ENCODE measurements around the gene LPP. TPM values are rescaled to one million over a fixed set of nuclear protein-coding genes. Genes with fewer than 3 reads are reported as not detected.

The LPP gene
- total RNA-seq, 1 donor from 2014 or later, result 63.6 TPM

DNA sequence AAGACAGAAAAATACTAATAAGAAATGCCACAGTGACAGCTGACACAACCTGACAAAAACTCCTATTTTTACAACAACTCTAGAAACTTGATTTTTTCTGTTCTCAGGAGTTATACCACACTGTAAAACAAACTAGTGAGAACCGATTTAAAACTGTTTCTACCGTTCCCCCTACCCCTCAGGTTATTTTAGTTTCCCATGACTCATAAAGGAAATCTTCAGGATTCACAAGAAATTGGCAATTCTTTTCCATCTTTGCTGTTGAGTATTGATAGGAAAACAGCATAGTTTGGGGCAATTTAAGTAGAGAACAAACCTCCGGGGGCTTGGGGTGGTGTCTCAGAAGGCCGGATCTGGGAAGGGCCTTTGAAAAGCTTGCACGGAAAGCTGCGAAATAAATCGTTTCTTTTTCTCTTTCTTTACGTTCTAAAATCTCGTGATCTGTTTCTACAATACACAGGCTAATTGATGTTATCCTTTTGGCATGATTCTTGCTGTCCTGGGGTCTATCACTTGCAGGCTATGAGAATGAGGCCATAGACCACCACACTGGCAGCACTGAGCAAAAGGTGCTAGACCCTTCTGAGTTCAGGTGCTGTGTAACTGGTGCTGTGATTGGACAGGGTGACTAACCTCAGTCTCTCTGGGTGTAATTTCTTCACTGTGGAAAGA lies 89.3 kb downstream of the LPP start:
- ATAC-seq (no peak), DNase-seq (ENCODE audit: low spot score) (no peak)

DNA sequence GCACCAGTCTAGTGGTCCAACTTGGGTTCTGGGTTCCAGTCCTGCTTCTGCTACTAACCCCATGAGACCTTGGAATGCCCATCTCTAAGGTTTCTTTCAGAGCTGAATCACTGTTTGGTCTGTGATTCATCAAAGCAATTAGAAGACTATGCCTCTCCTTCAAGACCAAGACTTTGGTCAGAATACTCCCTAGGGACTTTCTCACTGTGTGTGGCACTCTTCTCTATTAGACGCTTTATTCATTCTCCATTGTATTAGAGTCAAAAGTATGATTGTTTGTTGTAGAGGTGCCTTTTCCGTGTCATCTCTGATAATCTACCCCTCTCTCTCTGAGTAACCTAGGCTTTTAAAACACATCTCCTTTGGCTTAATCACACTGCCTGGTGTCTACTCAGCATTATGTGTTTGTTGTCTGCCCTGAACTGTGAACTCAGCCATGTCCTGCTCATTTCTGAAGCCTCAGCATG lies 90.5 kb downstream of the LPP start:
- DNase-seq (ENCODE audit: low spot score), result no peak

DNA sequence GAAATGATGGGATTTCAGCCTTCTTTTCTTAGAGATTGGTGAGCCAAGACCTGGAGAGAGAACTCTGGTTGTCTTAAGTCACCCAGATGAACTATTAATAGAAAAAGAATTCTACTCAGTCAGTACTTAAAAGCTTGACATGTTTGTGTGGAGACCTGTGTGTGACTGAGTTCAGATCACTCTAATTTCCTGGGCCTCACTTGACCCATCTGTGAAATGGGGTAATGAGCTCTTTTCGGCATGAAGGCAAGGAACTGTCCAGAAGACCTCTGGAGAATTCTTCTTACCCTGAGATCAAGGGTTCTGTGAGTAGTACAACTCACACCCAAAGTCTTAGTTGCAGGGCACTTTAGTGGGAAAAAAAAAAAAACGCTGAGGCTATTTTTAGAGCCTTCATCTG lies 92.9 kb downstream of the LPP start:
- no peak for ATAC-seq

More for the DNA sequence above, 90.5 kb downstream of the LPP start:
- no peak for ATAC-seq

DNA sequence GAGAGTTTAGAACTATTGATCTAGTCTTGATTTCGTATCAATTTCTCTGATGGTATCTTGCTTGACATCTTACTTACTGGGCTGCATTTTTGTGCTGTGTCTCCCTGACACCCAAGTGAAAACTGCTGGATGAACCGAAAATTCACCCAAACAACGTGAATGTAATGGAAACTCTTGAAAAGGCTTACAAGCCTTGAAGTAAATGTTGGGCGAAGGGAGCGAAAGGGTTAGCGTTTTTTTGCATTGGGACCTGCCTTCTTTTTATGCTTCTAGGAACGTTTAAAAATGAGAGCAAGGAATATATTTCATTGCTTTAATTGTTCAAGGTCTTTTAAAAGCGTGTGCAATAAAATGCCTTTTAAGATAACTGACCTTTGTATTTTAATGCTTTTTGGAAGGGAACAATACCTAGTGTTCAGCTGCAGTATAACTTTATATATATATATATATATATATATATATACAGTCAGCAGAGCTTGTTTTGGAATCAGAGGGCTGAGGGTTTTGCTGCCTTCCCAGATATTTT lies 94.1 kb downstream of the LPP start:
- DNase-seq (ENCODE audit: low spot score), result no peak
- ATAC-seq, result no peak

More for the DNA sequence above, 92.9 kb downstream of the LPP start:
- no peak for DNase-seq (ENCODE audit: low spot score)

DNA sequence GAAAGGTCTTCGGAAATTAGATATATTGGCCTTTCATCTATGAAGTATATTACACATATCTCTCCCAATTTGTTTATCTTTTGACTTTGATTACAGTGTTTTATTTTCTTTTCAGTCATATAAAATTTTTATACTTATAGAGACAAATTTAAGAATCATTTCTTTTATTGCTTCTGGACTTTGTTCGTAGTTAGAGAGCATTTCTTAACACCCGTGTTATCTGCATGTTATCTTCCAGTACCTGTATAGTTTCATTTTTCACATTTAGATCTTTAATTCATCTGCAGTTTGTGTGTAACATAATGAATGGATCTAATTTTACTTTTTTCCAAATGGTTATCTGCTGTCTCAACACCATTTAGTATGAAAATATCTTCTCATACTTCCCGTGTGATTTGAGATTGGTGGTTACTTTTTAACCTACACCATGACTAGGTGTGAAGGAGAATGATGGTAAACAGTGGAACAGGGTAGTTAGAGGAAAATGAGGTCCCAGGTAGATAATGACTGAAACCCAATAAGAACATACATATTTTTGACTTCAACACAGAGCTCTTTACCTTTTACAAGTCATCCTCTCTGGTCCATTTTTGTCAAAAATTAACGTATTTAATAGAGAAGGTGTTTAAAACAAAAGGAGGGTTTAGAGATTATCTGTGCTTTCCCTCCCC lies 99.3 kb downstream of the LPP start:
- no peak for DNase-seq (ENCODE audit: low spot score)
- no peak for ATAC-seq

DNA sequence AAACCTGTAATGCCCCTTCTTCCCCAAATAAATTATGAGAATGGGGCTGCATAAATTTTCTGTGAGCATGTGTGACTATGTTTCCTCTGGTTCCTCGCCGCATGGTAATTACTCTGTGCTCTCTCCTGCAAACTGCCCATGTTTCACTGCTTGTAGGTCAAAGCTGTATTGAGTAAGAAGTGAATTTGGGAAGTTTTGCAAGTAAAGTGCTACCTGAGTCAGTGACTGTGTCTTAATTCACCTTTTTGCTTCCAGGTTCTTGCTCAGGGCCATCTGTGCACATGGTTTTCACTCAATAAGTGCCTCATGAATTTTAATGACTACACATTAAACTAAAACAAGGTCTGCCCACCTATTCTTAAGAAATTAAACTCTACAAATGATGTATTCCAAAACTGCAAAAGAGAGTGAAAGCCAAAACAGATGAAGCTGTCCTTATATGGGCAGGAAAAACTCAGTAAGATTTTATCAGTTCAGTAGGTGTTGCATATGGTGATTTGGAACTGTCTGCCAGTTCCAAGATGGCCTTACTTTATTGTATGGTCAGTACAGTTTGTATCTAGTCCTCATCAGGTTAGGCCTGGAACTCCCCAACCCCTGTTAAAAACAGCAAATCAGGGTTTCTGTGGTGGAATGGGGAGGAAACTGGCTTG lies 100.0 kb downstream of the LPP start:
- no peak for ATAC-seq
- no peak for DNase-seq (ENCODE audit: low spot score)

DNA sequence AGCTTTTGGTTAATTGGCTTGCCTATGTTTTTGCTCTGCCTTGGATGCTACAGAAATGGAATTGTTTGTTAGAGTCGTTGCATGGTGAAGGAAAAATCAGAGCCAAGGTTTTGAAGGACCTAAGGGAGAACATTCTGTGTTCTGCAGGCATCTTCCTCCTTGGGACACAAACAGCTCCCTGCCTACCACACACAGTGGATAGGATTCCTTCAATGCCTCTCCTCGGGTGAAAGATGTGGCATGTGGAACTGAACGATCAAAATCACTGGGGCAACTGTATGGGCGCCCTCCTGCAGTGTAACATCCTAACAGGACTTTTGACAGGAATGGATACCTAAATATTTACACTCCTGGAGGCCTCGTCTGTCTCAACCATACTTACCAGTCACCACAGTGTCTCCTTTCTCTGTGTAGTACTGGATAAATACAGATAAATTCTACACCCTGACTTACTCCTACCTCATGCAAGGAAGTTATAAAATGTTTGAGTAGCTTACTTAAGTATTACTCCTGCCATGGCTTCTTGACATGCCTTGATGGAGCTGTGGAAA lies 100.6 kb downstream of the LPP start:
- ATAC-seq (no peak), DNase-seq (ENCODE audit: low spot score) (no peak)

DNA sequence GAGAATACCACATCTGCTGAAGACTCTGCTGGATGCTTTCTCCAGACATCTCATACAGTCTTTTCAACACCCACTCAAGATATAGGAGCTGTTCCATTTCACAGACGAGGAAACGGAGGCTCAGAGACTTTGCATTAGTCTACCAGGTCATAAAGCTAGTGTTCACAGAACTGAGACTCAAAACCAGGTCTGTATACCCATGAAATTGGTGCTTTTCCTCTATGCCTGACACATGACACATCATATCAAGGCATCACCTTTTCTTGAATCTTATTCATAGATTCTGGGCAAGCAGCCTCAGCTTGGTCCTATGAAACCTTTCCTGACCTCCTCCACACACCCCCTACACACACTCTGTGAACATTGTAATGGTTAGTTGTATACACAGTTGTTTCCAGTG lies 101.2 kb downstream of the LPP start:
- no peak for ATAC-seq
- DNase-seq (ENCODE audit: low spot score), result no peak

DNA sequence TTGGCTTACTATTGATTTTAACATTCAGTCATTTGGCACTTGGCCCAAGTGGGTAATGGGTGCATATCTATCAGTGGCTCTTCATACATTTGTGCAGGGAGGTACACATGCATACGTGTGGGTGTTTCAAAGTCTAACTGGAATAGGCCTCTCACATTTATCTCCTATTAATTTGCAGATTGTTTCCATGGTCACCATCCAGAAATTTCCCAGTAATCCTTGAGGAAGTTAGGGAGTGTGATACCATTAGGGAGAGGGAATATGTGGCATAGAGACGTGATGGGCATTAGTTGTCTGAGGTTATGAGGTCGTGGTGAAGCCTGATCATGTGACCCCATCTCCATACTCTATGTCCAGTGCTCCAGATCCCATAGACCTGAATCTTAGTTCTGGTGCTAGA lies 102.8 kb downstream of the LPP start:
- no peak for DNase-seq (ENCODE audit: low spot score)
- no peak for ATAC-seq

DNA sequence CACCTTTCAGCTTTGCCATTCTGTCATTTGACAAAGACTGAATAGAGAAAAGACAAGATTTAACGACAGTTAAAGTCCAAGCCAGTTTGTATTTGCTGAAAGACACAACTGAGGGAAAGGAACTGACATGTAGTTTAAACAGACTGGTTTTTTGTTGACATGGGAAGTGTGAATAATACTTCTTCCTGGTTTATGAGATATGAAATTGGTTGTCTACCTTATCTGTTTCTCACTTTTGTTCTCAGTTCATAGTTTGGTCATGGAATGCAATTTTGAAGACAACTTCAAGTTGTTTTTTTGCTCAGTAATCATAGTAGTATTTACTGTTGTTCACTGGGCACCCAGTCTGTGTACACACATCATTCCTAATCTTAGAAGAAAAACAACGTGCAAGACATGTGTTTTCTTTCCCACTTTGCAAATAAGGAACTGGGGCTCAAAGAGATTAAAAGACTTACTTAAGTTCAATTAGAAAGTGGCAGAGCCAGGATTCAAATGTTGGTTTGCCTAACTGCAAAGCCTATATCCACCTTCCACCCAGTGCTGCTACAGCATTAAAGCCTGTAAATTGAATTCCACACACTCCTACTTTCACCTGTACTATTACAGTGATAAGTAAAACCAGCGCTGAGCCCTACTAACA lies 103.5 kb downstream of the LPP start:
- DNase-seq (ENCODE audit: low spot score) (no peak), ATAC-seq (peak; percentile 12)

DNA sequence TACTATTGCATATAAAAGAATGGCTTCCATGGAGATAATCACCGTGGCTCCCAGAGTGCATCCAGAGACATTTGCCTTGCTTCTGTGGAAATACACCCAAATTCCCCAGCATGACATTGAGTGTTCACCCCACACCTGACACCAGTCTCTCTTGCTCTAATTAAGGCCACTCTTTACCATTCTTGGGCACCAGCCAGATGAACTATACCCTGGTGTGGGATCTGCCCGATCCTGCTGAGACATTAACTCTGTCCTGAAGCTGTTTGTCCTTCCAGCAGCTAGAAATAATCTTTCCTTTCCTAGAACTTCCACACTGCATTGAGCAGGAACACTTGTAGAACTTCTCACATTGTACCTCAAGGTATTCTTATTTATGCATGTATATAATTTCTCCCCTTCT lies 105.2 kb downstream of the LPP start:
- ATAC-seq (peak; percentile 37), DNase-seq (ENCODE audit: low spot score) (no peak)

DNA sequence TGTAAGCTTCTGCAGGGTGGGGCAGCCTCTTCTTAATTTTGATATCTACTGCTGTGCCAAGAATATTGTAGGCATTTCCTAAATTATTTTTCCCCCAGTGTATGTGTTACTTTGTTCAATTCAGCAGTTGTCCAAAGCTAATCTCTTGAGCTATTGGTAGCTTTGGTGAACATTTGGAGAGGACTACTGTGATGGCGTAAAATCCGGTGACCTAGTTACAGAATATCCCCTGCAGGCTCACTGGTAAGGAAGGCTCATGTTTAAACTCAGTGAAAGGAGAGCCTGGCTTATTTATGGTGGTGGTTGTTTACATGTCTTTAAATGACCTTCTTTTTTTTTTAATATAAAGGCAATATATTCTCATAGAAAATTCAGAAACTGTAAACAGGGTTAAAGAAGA lies 105.6 kb downstream of the LPP start:
- ATAC-seq (peak; percentile 51), DNase-seq (ENCODE audit: low spot score) (no peak)

DNA sequence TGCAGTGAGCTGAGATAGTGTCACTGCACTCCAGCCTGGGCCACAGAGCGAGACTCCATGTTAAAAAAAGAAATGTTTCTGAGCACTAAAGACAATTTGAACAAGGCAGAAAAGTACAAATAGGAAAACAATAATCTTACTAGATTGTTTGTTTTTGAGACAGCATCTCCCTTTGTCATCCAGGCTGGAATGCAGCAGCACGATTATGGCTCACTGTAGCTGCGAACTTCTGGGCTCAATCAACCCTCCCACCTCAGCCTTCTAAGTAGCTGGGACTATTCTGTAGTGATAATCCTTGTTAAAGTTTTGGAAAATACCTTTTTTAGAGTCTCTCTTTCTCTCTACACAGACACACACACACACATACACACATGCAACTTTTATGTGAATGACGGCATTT lies 107.1 kb downstream of the LPP start:
- ATAC-seq (no peak), DNase-seq (ENCODE audit: low spot score) (no peak)

DNA sequence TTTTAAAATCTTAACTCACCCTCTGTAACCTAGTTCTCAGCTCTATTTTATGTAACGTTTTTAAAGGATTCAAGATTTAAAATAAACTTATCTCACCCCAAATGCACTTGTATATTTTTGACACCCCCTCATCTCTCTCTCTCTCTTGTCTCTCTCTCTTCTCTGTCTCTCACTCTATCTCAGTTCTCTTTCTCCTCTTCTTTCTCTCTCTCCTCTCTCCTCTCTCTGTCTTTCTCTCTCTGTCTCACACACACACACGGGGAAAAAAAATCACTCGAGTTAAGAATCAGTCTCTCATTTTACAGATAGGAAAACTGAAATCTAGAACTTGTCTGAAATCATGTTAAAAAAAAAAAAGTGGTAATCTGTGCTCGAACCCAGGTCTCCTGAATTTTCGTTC lies 108.5 kb downstream of the LPP start:
- ATAC-seq (no peak), DNase-seq (ENCODE audit: low spot score) (no peak)

DNA sequence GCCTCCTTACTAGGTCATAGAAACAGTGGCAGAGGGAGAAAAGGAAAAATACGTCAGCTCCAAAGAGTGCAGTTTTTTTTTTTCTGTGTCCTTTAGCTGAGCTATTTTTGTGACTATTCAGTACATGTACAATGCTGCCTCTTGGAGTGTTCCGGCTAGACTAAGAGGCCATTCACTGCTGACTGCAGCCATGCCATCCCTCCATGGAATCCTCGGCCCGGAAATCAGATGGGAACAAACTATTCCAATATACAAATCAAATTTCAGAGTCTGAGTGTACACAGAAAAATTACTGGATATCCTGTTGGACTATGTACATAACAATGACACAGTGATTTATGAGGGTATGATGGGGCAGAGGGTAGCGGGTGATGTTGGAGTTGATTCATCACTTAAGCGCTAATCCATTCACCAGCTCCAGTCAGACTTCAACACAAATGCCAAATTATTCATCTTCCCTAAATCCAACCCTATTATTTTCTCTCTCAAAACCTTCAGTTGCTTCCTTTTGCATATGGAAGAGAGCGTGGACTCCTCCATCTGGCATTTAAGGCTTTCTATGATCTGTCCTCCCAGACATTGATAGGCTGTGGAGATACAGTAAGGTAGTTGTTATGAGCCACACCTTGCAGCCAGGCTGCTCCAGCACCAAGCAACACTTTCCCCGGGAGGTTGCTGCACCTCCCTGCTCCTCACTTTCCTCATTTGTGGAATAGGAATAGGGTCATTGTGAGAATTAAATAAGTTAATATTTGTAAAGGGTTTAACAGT lies 109.1 kb downstream of the LPP start:
- no peak for ATAC-seq

DNA sequence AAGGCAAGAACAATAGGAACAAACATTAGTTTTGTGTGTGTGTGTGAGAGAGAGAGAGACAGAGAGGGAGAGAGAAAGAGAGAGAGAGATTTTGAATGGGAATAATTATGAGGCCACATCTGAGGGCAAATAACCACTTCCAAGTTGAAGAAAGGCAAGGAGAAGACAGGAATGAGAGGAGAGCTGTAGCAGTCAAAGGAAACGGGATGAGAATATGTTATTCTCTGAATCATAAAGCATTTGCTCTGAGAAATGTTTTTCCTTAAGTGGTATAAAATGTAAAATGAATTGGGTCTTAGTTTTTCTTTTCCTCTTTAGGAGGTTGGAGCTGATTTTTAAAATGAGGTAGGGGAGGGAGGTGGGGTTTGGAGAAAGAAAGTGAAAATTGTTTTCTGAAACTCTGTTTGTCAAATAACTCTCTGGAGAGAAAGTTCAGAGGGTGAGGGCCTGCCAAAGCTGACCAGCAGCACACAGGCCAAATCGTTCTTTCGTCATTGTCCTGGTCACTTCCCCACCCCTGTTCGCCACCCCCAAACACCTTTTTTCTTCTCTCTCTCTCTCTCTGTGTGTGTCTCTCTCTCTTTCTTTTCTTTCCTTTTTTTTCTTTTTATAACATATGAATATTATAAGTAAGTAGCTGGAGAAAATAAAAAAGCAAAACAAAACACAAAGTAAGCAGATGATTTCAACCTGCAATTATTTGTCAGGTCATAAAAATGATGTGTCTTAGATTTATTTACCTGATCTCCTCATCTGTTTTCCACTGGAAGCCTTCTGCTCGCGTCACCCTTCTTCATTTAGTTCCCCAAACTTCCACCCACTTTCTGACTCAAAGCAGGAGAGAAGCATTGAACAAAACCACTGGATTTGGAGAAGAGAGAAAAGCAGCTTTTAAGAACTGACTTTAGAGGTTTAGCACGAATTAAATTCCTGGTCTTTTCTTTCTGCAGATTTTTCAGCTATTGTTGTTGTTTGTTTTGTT lies 110.6 kb downstream of the LPP start:
- peak; percentile 89 for ATAC-seq

More for the DNA sequence above, 109.1 kb downstream of the LPP start:
- no peak for DNase-seq (ENCODE audit: low spot score)

DNA sequence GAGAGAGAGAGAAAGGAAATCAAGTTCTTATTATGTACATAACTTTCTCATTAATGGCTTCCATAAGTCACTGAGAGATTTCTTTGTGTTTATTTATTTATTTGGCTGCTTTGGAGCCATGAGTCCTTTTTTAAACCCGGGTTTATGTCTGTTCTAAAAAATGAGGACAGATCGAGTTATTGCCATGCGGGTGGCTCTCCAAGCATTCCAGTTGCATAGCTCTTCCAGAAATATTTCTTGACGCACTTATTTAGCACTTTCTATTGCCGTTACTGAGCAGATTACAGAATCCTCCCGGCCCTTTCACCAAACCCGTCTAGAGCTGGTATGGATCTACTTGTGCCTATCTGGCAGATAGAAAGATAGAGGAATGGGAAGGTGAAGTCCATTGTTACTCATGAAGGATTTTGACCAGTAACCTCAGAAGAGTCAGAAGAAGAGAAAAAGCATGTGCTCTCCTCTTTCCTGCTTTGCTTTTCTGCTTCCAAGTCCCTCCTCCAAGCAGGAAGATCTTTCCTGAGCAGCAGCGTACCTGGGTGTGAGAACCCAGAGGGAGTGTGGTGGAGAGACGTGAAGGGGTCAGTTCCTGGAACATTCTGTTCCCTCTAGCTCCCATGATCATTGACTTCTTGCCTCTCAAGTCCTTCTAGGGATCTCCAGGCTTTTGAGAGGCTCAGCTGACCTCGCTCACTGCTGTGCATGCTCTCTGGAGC lies 112.8 kb downstream of the LPP start:
- DNase-seq (ENCODE audit: low spot score) (no peak), ATAC-seq (no peak)

More for the DNA sequence above, 110.6 kb downstream of the LPP start:
- peak; percentile 81 for DNase-seq (ENCODE audit: low spot score)

DNA sequence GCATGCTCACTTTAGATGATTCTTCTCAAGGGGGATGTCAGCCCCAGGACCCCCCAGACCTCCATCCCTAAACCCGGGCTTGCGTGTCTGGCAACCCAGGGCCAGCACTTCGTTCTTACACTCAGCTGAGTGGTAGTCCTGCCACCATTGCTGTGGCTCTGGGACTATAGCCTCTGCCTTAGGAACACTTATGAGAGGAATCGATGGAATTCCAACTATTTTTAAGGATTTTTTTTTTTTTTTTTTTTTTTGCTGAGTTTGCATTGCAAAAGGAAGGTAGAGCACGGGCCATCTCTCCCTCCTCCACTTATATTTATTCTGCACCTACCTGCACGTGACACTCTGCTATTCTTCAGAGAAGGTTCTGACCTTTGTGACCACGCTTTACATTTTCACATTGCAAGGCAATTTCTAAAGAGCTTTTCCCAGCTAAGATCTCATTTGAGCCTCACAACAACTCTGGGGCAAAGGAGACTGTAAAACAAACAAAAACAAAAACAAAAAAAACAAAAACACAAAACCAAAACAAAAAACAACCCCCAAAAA lies 113.9 kb downstream of the LPP start:
- DNase-seq (ENCODE audit: low spot score), result no peak

More for the DNA sequence above, 113.9 kb downstream of the LPP start:
- no peak for ATAC-seq

Data from left lobe of liver (tissue), 2 donors.